DOHH2 (cell line): ENCODE measurements around the gene ZDHHC24.

ENCODE experiments used
- H3F3A ChIP-seq: fragments of 200-600 bp; sonication (generic), shearing (Covaris generic); 2 replicates; pipeline ENCODE4 v1.6.0; 2016; ENCODE audit warnings: antibody characterized with exemption, mild to moderate bottlenecking; ENCODE audit not compliant: control insufficient read depth, insufficient read depth
- H3K27ac ChIP-seq: fragments of 200-600 bp; sonication (generic); 2 replicates; pipeline ENCODE4 v1.5.1; 2014; ENCODE audit warnings: low read depth, mild to moderate bottlenecking, low read length, moderate library complexity
- H3K27me3 ChIP-seq: fragments of 200-600 bp; sonication (generic); 2 replicates; pipeline ENCODE4 v1.6.1; 2014; ENCODE audit warnings: mild to moderate bottlenecking, low read length, mixed read lengths; ENCODE audit not compliant: control insufficient read depth
- H3K36me3 ChIP-seq: fragments of 200-600 bp; sonication (generic); 2 replicates; pipeline ENCODE4 v1.6.1; 2014; ENCODE audit warnings: mild to moderate bottlenecking, low read length, moderate library complexity, mixed read lengths; ENCODE audit not compliant: control insufficient read depth
- H3K4me1 ChIP-seq: fragments of 200-600 bp; sonication (generic); 2 replicates; pipeline ENCODE4 v1.6.1; 2014; ENCODE audit warnings: mild to moderate bottlenecking, low read length, mixed read lengths; ENCODE audit not compliant: control insufficient read depth
- H3K4me2 ChIP-seq: fragments of 200-600 bp; sonication (generic); 2 replicates; pipeline ENCODE4 v1.6.0; 2014; ENCODE audit warnings: mild to moderate bottlenecking, low read length, moderate library complexity
- H3K4me3 ChIP-seq: fragments of 200-600 bp; sonication (generic); 2 replicates; pipeline ENCODE4 v1.5.1; 2014; ENCODE audit warnings: mild to moderate bottlenecking, low read length, mixed read lengths
- H3K79me2 ChIP-seq: fragments of 200-600 bp; sonication (generic); 2 replicates; pipeline ENCODE4 v1.6.1; 2014; ENCODE audit warnings: mild to moderate bottlenecking, low read length, mixed read lengths; ENCODE audit not compliant: control insufficient read depth
- H3K9me2 ChIP-seq: fragments of 200-600 bp; sonication (generic); replicated peaks from 2 replicates; pipeline ENCODE4 v1.6.1; 2014; ENCODE audit warnings: mild to moderate bottlenecking, low read length, mixed read lengths; ENCODE audit not compliant: control insufficient read depth
- H3K9me3 ChIP-seq: fragments of 200-600 bp; sonication (generic); 2 replicates; pipeline ENCODE4 v1.6.1; 2014; ENCODE audit warnings: antibody characterized with exemption, low read length, mixed read lengths; ENCODE audit not compliant: control insufficient read depth, insufficient read depth
- H4K20me1 ChIP-seq: fragments of 200-600 bp; sonication (generic); 2 replicates; pipeline ENCODE4 v1.6.0; 2014; ENCODE audit warnings: low read depth, mild to moderate bottlenecking, antibody characterized with exemption, low read length, moderate library complexity; ENCODE audit not compliant: control insufficient read depth, insufficient read depth
- CTCF ChIP-seq: fragments of 200-600 bp; sonication (generic); IDR thresholded peaks from one replicate; pipeline ENCODE4 v1.5.1; 2014; ENCODE audit warnings: antibody characterized with exemption, mild to moderate bottlenecking, low read depth, low read length; ENCODE audit not compliant: poor library complexity, severe bottlenecking
- EZH2phosphoT487 ChIP-seq: fragments of 200-600 bp; sonication (generic); IDR thresholded peaks from 2 replicates; pipeline ENCODE4 v1.6.1; 2017; ENCODE audit warnings: borderline replicate concordance, mild to moderate bottlenecking, antibody characterized with exemption, low read length, moderate library complexity, mixed read lengths

Gene ZDHHC24

GRCh38 chr11:66570850-66571180 is 25.0 kb upstream of the ZDHHC24 start:
- Histone ChIP-seq H3K36me3 (no peaks in the 10 kb centered on the region), H3K27me3 (peaks cover 28% of the 10 kb centered on the region), H3F3A (no peaks in the 10 kb centered on the region), H4K20me1 (no peaks in the 10 kb centered on the region), H3K4me3 (no peak overlapping the region), H3K9me3 (no peaks in the 10 kb centered on the region), H3K79me2 (no peaks in the 10 kb centered on the region), H3K4me2 (no peak overlapping the region), H3K27ac (no peak overlapping the region), H3K9me2 (no peaks in the 10 kb centered on the region), H3K4me1 (peaks cover 11% of the 10 kb centered on the region)
- TF ChIP-seq EZH2phosphoT487, result no peak
- no peak for TF ChIP-seq CTCF

- Histone ChIP-seq H3F3A (no peaks in the 10 kb centered on the region), H3K4me2 (no peak overlapping the region), H3K27ac (no peak overlapping the region)
Measured at GRCh38 chr11:66570079-66570849, 24.4 kb upstream of the ZDHHC24 start.

GRCh38 chr11:66569076-66569475 is 23.2 kb upstream of the ZDHHC24 start:
- H3K9me3 ChIP-seq, result no peaks in the 10 kb centered on the region
- H3F3A ChIP-seq, result no peaks in the 10 kb centered on the region
- no peak overlapping the region for H3K27ac ChIP-seq
- no peaks in the 10 kb centered on the region for H3K36me3 ChIP-seq
- TF ChIP-seq EZH2phosphoT487, result no peak
- TF ChIP-seq CTCF, result no peak
- H3K4me3 ChIP-seq, result no peak overlapping the region
- no peak overlapping the region for H3K4me2 ChIP-seq
- H3K79me2 ChIP-seq, result no peaks in the 10 kb centered on the region
- H3K9me2 ChIP-seq, result no peaks in the 10 kb centered on the region
- H4K20me1 ChIP-seq, result no peaks in the 10 kb centered on the region
- peaks cover 11% of the 10 kb centered on the region for H3K4me1 ChIP-seq
- H3K27me3 ChIP-seq, result peaks cover 34% of the 10 kb centered on the region

More at GRCh38 chr11:66570079-66570849, 24.4 kb upstream of the ZDHHC24 start:
- no peak overlapping the region for H3K4me3 ChIP-seq
- peaks cover 28% of the 10 kb centered on the region for H3K27me3 ChIP-seq
- no peaks in the 10 kb centered on the region for H3K79me2 ChIP-seq
- H3K9me2 ChIP-seq, result no peaks in the 10 kb centered on the region
- H3K4me1 ChIP-seq, result peaks cover 11% of the 10 kb centered on the region
- no peaks in the 10 kb centered on the region for H4K20me1 ChIP-seq
- TF ChIP-seq CTCF (no peak), EZH2phosphoT487 (no peak)
- H3K9me3 ChIP-seq, result no peaks in the 10 kb centered on the region
- H3K36me3 ChIP-seq, result no peaks in the 10 kb centered on the region
